ENCODE results near the gene NAALADL2. TPM values are rescaled to one million over a fixed set of nuclear protein-coding genes. Genes with fewer than 3 reads are reported as not detected.

The NAALADL2 gene
- total RNA-seq, 1 experiment from 2014 or later: 1.6 TPM

GRCh38 chr3:175648899-175649298, 789.8 kb downstream of the NAALADL2 start:
- H3K23ac ChIP-seq (ENCODE audit: insufficient read length, low read depth, low read length): no peak overlapping the region
- no peak overlapping the region for H3K4me3 Mint-ChIP-seq
- H4K8ac ChIP-seq (replicated peaks; ENCODE audit: insufficient read length, low read depth, low read length): no peak overlapping the region
- H3K27ac ChIP-seq (ENCODE audit: insufficient read length, low read depth, low read length): no peak overlapping the region
- H3K56ac ChIP-seq (ENCODE audit: insufficient read length, low read depth, low read length): no peak overlapping the region
- no peak overlapping the region for H2BK5ac ChIP-seq (ENCODE audit: insufficient read length, low read length)
- no peak overlapping the region for H4K91ac ChIP-seq (ENCODE audit: insufficient read length, low read depth, low read length)
- no peaks in the 10 kb centered on the region for H3K79me1 ChIP-seq (ENCODE audit: insufficient read depth, low read depth, low read length, poor library complexity, severe bottlenecking)
- TF ChIP-seq CTCF (conservative IDR thresholded peaks at IDR 0.05): no peak
- no peak overlapping the region for H2AFZ ChIP-seq (ENCODE audit: low read length)
- H3K27me3 Mint-ChIP-seq (ENCODE audit: low read depth): no peaks in the 10 kb centered on the region
- no peak overlapping the region for H3T11ph ChIP-seq (ENCODE audit: low read length)
- H3K4me1 ChIP-seq (ENCODE audit: insufficient read depth, low read length): no peaks in the 10 kb centered on the region
- H3K79me2 ChIP-seq (ENCODE audit: insufficient read depth, low read length): no peaks in the 10 kb centered on the region
- no peak overlapping the region for H2BK15ac ChIP-seq (ENCODE audit: low read depth, low read length)
- no peak overlapping the region for H3K27ac Mint-ChIP-seq
- no peaks in the 10 kb centered on the region for H3K4me1 Mint-ChIP-seq
- H4K20me1 ChIP-seq (ENCODE audit: control insufficient read depth, insufficient read depth, insufficient read length): no peaks in the 10 kb centered on the region
- H2BK12ac ChIP-seq (ENCODE audit: insufficient read length, low read depth, low read length): no peak overlapping the region
- no peaks in the 10 kb centered on the region for H3K9me3 Mint-ChIP-seq
- H3K27me3 ChIP-seq (ENCODE audit: insufficient read depth, low read length): no peaks in the 10 kb centered on the region
- H3K23me2 ChIP-seq (ENCODE audit: insufficient read length, low read depth, low read length, poor library complexity, severe bottlenecking): no peaks in the 10 kb centered on the region
- H2BK20ac ChIP-seq (ENCODE audit: low read depth, low read length, poor library complexity, severe bottlenecking): no peak overlapping the region
- H3K4me2 ChIP-seq (ENCODE audit: insufficient read depth, insufficient read length, low read length): no peak overlapping the region
- no peak overlapping the region for H2AK5ac ChIP-seq (ENCODE audit: insufficient read length, low read length)
- no peak overlapping the region for H4K5ac ChIP-seq (ENCODE audit: insufficient read length, low read depth, low read length)
- H3K4ac ChIP-seq (ENCODE audit: low read depth, low read length): no peak overlapping the region
- DNase-seq: no peak
- no peak overlapping the region for H3K18ac ChIP-seq (ENCODE audit: insufficient read length, low read depth, low read length)
- no peak overlapping the region for H2BK120ac ChIP-seq (ENCODE audit: low read depth, low read length, poor library complexity, severe bottlenecking)
- H3K9me3 ChIP-seq (ENCODE audit: control insufficient read depth, low read depth, low read length): no peaks in the 10 kb centered on the region
- no peak overlapping the region for H3K14ac ChIP-seq (ENCODE audit: insufficient read depth, low read length)
- no peak overlapping the region for H3K9ac ChIP-seq (ENCODE audit: extremely low read depth, insufficient read length, low read length)
- H3K36me3 Mint-ChIP-seq (ENCODE audit: insufficient read depth in 1 of 3, low read depth in 3 of 3): no peaks in the 10 kb centered on the region

All from H9 (cell line).